AG09309 (cell line): ENCODE data around the gene TAL1.
"Not testable (repeated sequence)": the region's sequence is repeated elsewhere in the genome, so short reads cannot be mapped to it uniquely, and the experiment has no call there.

Source experiments
- DNase-seq: peaks from one replicate; pipeline ENCODE4 v3.0.0-alpha.2; 2010; ENCODE audit warnings: low read depth
- H3K4me3 ChIP-seq: 2 replicates; pipeline ENCODE4 v1.5.1; 2011; ENCODE audit warnings: mild to moderate bottlenecking, low read depth, low read length, moderate library complexity; ENCODE audit not compliant: control insufficient read depth
- TF ChIP-seq, protein P1 (sequence below): IDR thresholded peaks from 2 replicates; pipeline ENCODE4 v1.5.1; 2011; ENCODE audit warnings: mild to moderate bottlenecking, low read depth, low read length, inconsistent platforms; ENCODE audit not compliant: insufficient read depth, control insufficient read depth; ENCODE audit errors: missing control alignments

TAL1 gene

GRCh38 chr1:47205918-47206317 is 26.1 kb downstream of the TAL1 start:
- TF ChIP-seq, protein P1, sequence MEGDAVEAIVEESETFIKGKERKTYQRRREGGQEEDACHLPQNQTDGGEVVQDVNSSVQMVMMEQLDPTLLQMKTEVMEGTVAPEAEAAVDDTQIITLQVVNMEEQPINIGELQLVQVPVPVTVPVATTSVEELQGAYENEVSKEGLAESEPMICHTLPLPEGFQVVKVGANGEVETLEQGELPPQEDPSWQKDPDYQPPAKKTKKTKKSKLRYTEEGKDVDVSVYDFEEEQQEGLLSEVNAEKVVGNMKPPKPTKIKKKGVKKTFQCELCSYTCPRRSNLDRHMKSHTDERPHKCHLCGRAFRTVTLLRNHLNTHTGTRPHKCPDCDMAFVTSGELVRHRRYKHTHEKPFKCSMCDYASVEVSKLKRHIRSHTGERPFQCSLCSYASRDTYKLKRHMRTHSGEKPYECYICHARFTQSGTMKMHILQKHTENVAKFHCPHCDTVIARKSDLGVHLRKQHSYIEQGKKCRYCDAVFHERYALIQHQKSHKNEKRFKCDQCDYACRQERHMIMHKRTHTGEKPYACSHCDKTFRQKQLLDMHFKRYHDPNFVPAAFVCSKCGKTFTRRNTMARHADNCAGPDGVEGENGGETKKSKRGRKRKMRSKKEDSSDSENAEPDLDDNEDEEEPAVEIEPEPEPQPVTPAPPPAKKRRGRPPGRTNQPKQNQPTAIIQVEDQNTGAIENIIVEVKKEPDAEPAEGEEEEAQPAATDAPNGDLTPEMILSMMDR: no peak
- H3K4me3 ChIP-seq: no peak overlapping the region
- DNase-seq: no peak

DNA sequence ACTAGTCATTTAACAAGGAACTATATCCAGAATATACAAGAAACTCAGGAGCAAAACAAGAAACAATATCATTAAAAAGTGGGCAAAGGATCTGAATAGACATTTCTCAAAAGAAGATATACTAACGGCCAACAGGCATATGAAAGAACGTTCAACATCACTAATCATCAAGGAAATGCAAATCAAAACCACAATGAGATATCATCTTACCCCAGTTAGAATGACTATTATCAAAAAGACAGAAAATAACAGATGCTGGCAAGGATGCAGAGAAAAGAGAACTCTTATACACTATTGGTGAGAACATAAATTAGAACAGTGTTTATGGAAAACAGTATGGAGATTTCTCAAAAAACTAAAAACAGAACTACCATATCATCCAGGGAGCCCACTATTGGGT is 28.5 kb downstream of the TAL1 start:
- not testable (repeated sequence) for DNase-seq, H3K4me3 ChIP-seq

DNA sequence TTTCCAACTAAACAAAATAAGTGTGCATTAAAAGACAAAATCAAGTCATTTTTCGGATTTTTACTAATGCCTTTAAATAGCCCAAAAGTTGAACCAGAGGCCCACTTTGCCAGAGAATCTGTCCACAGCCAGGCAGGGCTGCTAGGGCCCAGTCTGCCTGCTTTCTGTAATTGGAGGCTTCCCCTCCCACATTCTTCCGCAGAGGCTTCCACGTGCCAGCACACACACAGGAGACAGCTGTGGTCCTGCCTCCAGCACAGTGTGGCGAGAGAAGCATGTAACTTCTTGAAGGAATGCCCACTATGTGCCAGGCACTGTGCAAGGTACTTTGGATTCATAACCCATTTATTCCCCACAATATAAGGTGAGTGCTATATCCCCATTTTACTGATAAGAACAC is 30.8 kb downstream of the TAL1 start:
- no peak for DNase-seq
- TF ChIP-seq, protein P1: no peak
- no peak overlapping the region for H3K4me3 ChIP-seq

- TF ChIP-seq, protein P1: no peak
- no peak for DNase-seq
- H3K4me3 ChIP-seq: no peak overlapping the region
Measured at GRCh38 chr1:47198214-47198613, 33.8 kb downstream of the TAL1 start.

GRCh38 chr1:47196622-47197021 is 35.4 kb downstream of the TAL1 start:
- DNase-seq: no peak
- TF ChIP-seq, protein P1: no peak
- no peak overlapping the region for H3K4me3 ChIP-seq

- DNase-seq, H3K4me3 ChIP-seq: not testable (repeated sequence)
Measured at GRCh38 chr1:47195981-47196380, 36.0 kb downstream of the TAL1 start.

DNA sequence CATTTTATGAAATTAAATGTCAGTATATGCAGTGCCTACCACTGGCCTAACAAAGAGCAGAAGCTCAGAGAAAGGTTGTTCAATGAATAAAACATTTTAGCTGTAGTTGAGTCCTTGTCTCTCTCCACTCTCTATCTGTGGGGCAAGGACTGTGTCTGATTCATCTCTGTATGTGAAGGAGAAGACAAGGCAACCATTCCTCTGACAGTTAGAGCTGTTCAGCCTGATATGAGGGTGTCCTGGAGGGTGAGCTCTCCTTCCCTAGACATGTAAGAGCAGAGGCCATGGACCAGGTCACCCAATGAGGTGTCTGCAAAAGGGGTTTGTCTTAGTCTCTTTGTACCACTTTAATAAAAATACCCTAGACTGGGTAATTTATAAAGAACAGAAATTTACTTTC is 37.7 kb downstream of the TAL1 start:
- TF ChIP-seq, protein P1: no peak
- DNase-seq: no peak
- H3K4me3 ChIP-seq: no peak overlapping the region

DNA sequence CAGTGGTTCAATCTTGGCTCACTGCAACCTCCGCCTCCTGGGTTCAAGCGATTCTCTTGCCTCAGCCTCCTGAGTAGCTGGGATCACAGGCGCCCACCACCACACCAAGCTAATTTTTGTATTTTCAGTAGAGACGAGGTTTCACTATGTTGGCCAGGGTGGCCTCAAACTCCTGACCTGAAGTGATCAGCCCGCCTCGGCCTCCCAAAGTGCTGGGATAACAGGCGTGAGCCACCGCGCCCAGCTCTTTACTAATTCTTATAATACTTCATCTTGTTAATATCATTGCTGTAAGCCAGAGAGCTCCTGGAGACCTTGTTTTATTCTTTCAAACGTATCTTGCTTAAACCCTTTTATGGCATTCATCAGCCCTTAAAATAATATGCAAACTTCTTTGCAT is 38.5 kb downstream of the TAL1 start:
- not testable (repeated sequence) for DNase-seq, H3K4me3 ChIP-seq
